B cell (primary cell): Measurements from ENCODE around the gene SMARCD2. TPM values are rescaled to one million over a fixed set of nuclear protein-coding genes. Genes with fewer than 3 reads are reported as not detected.
"Not testable (repeated sequence)": the region's sequence is repeated elsewhere in the genome, so short reads cannot be mapped to it uniquely, and the experiment has no call there.

Source experiments
- ATAC-seq: fragments of 200-7000 bp; cut with Tn5 transposase; one replicate; pipeline ENCODE4 v1.10.0; 2021; ENCODE audit warnings: low read depth, mild to moderate bottlenecking, moderate number of reproducible peaks, moderate library complexity
- CTCF ChIA-PET: fragments of 350-600 bp; sonication (Branson Sonifier 250); formaldehyde crosslinking; loops from one replicate; lab custom pipeline; 2021; ENCODE audit warnings: antibody characterized with exemption, inconsistent platforms; lab: Charles Lee
- POLR2A ChIA-PET: fragments of 350-600 bp; sonication (Branson Sonifier 250); formaldehyde crosslinking; loops from one replicate; lab custom pipeline; 2021; ENCODE audit warnings: antibody characterized with exemption; lab: Charles Lee
- DNase-seq: peaks from one replicate; pipeline ENCODE4 v3.0.0; 2013
- H2AFZ ChIP-seq: 2 replicates; pipeline ENCODE4 v1.6.1; 2012; ENCODE audit warnings: mild to moderate bottlenecking, low read depth, low read length; ENCODE audit not compliant: insufficient read depth, poor library complexity, severe bottlenecking
- H3K27ac ChIP-seq, 2 donors: 1 replicate in 1 of 2; 2 replicates in 1 of 2; pipeline ENCODE4 v1.5.1; 2012 to 2013; ENCODE audit warnings: low read length in 2 of 2, mild to moderate bottlenecking in 2 of 2, moderate library complexity in 1 of 2
- H3K27me3 ChIP-seq, 4 experiments: fragments of 200-600 bp in 1 of 4; sonication (generic) in 1 of 4; replicated peaks in 1 of 4; 1 replicate in 2 of 4; 2 replicates in 2 of 4; pipeline versions ENCODE4 v1.6.1 to v1.7.0; 2013 to 2016; ENCODE audit warnings: low read length in 3 of 4, mild to moderate bottlenecking in 2 of 4, mixed read lengths in 1 of 4, moderate library complexity in 1 of 4; ENCODE audit not compliant: insufficient read depth in 4 of 4, control insufficient read depth in 3 of 4; ENCODE audit errors: control extremely low read depth in 1 of 4
- H3K36me3 ChIP-seq, 2 experiments: replicated peaks in 1 of 2; 1 replicate in 1 of 2; 2 replicates in 1 of 2; pipeline versions ENCODE4 v1.6.1 to v1.7.1; 2013; ENCODE audit warnings: low read length in 1 of 2; ENCODE audit not compliant: insufficient read depth in 2 of 2, control insufficient read depth in 1 of 2; ENCODE audit errors: control extremely low read depth in 1 of 2, extremely low read depth in 1 of 2
- H3K4me1 ChIP-seq, 2 donors: fragments of 200-600 bp in 1 of 2; sonication (generic) in 1 of 2; 1 replicate in 1 of 2; 2 replicates in 1 of 2; pipeline versions ENCODE4 v1.5.1 to v1.6.1; 2013 to 2017; ENCODE audit warnings: low read length in 2 of 2; ENCODE audit not compliant: control insufficient read depth in 2 of 2, insufficient read depth in 2 of 2
- H3K4me2 ChIP-seq: replicated peaks from 2 replicates; pipeline ENCODE3; 2012; ENCODE audit warnings: mild to moderate bottlenecking, low read depth, low read length; ENCODE audit not compliant: poor library complexity, severe bottlenecking
- H3K4me3 ChIP-seq, 5 experiments: fragments of 200-600 bp in 1 of 5; sonication (generic) in 1 of 5; 1 replicate in 3 of 5; 2 replicates in 2 of 5; pipeline versions ENCODE4 v1.5.1 to v1.7.0; 2011 to 2016; ENCODE audit warnings: low read length in 4 of 5, mild to moderate bottlenecking in 4 of 5, low read depth in 2 of 5, control low read depth in 1 of 5, moderate library complexity in 1 of 5; ENCODE audit not compliant: insufficient read depth in 1 of 5; ENCODE audit errors: control extremely low read depth in 1 of 5, extremely low read depth in 1 of 5
- H3K79me2 ChIP-seq: fragments of 200-600 bp; sonication (generic); one replicate; pipeline ENCODE4 v1.6.0; 2016; ENCODE audit warnings: low read length; ENCODE audit not compliant: control insufficient read depth, insufficient read depth
- H3K9ac ChIP-seq: fragments of 200-600 bp; sonication (generic); 2 replicates; pipeline ENCODE4 v1.6.1; 2017; ENCODE audit warnings: mild to moderate bottlenecking, low read length, moderate library complexity
- H3K9me3 ChIP-seq, 3 donors: one replicate each; pipeline versions ENCODE4 v1.6.1 to v1.7.1; 2013; ENCODE audit warnings: low read length in 2 of 3; ENCODE audit not compliant: control insufficient read depth in 2 of 3, insufficient read depth in 1 of 3; ENCODE audit errors: control extremely low read depth in 1 of 3
- H4K20me1 ChIP-seq: 2 replicates; pipeline ENCODE4 v1.6.0; 2012; ENCODE audit warnings: mild to moderate bottlenecking, low read length; ENCODE audit not compliant: insufficient read depth, control insufficient read depth, poor library complexity, severe bottlenecking
- H3K27ac Mint-ChIP-seq: one replicate; pipeline ENCODE4 v1.8.0; 2021; ENCODE audit warnings: mixed read lengths
- H3K27me3 Mint-ChIP-seq: one replicate; pipeline ENCODE4 v1.8.0; 2021; ENCODE audit warnings: mixed read lengths
- H3K4me1 Mint-ChIP-seq: one replicate; pipeline ENCODE4 v1.8.0; 2021; ENCODE audit warnings: mixed read lengths
- H3K4me3 Mint-ChIP-seq: one replicate; pipeline ENCODE4 v1.8.0; 2021; ENCODE audit warnings: mixed read lengths
- H3K9me3 Mint-ChIP-seq: one replicate; pipeline ENCODE4 v1.8.0; 2022; ENCODE audit warnings: mixed read lengths; ENCODE audit not compliant: insufficient read depth
- CTCF ChIP-seq: fragments of 200-600 bp; IDR thresholded peaks from one replicate; pipeline ENCODE4 v1.8.0; 2022; ENCODE audit warnings: antibody characterized with exemption, mild to moderate bottlenecking
- EZH2 ChIP-seq: IDR thresholded peaks from 2 replicates; pipeline ENCODE4 v1.6.1; 2012; ENCODE audit warnings: borderline replicate concordance, low read depth, mild to moderate bottlenecking, moderate library complexity, low read length; ENCODE audit not compliant: insufficient read depth, poor library complexity, severe bottlenecking
- WGBS: methylation state at CpG from one replicate; pipeline ENCODE4 v1.1.5; 2013; ENCODE audit warnings: missing lambda C conversion rate; ENCODE audit not compliant: insufficient coverage; 5-methylcytosine and 5-hydroxymethylcytosine counted together
- intact Hi-C: fragments of 100-400 bp; cut with micrococcal nuclease; formaldehyde crosslinking; loops from one replicate; pipeline ENCODE4 v1.10.0; 2022
- polyA plus RNA-seq: library from polyadenylated mRNA; depleted of rRNA; stranded (reverse); fragments of >200 nt; gene quantifications from 2 replicates; pipeline ENCODE4 v1.2.3, GENCODE V29; 2012
- total RNA-seq, 2 donors: library from RNA; stranded (reverse); fragments of 120-200 nt in 1 of 2; gene quantifications; 1 replicate in 1 of 2; 2 replicates in 1 of 2; pipeline versions ENCODE4 v1.2.3 to v1.2.4, GENCODE V29; 2013 to 2022

SMARCD2 gene
- total and polyA plus RNA-seq, 2 donors (not counting 1 experiment from before 2014, with no cell fraction given): 60.6 to 124 TPM

DNA sequence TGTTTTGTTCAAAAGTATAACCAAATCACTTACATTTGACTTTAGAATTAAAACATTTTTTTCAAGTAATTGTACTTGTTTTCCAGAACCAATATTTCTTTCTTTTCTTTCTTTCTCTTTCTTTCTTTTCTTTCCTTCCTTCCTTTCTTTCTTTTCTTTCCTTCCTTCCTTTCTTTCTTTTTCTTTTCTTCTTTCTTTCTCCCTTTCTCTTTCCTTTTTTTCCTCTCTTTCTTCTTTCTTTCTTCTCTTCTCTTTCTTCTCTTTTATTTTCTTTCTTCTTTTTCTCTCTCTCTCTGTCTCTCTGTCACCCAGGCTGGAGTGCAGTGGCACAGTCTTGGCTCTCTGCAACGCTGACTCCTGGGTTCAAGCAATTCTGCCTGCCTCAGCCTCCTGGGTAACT is 41.7 kb downstream of the SMARCD2 start:
- intact Hi-C loops: no loop called here
- Mint-ChIP-seq H3K27me3 (no peaks in the 10 kb centered on the region), H3K27ac (no peak overlapping the region), H3K4me3 (no peak overlapping the region), H3K4me1 (no peaks in the 10 kb centered on the region), H3K9me3 (no peaks in the 10 kb centered on the region)
- no peaks in the 10 kb centered on the region for H3K4me1 ChIP-seq
- H4K20me1 ChIP-seq: peaks cover 8% of the 10 kb centered on the region
- H3K4me2 ChIP-seq: no peak overlapping the region
- ChIA-PET POLR2A (no interaction called here), CTCF (interaction anchor here (1.0 kb wide), 1 partner anchor 15 kb away, joined by 3 read pairs; no protein-coding TSS in a partner anchor)
- no peaks in the 10 kb centered on the region for H3K9me3 ChIP-seq
- no peak overlapping the region for H3K4me3 ChIP-seq
- H3K36me3 ChIP-seq: peaks cover 3 to 93% of the 10 kb centered on the region in 2 experiments
- no peak for DNase-seq
- peaks cover 13% of the 10 kb centered on the region for H3K79me2 ChIP-seq
- no peak for ATAC-seq
- H3K27ac ChIP-seq: no peak overlapping the region
- TF ChIP-seq EZH2 (no peak), CTCF (peak; percentile 30)
- H2AFZ ChIP-seq: no peak overlapping the region
- H3K9ac ChIP-seq: no peak overlapping the region
- no peaks in the 10 kb centered on the region for H3K27me3 ChIP-seq
- 100% methylated on average over 1 of the region's 1 CpG for WGBS

DNA sequence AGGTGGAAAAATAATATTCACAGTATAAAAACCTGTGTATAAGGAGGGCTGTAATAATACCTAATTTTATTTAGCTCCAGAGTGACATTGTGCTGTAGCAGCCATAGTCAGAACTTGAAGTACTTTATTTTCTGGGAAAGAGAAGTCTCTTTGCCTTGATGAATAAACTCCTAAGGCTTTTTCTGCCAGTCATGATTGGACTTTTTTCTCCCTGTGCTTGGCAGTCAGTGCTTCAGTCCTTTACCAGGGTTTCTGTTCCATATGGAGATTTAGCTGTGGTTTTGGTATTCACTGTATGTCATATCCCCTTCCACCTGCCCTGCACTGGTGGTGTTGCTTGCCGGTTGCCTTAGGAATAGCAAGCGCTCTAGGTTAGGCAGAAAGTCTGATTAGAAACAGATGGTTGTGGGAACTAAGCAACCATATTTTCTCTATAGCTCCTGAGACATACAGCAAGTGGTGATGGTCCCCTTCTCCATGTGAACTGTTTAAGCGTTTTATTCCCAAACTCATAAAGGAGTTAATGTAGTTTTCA is 43.8 kb downstream of the SMARCD2 start:
- intact Hi-C loops: no loop called here
- H3K4me3 Mint-ChIP-seq: no peak overlapping the region
- WGBS: no CpG with 5 or more reads among the region's 3 CpGs
- H3K9me3 Mint-ChIP-seq: no peaks in the 10 kb centered on the region
- no peaks in the 10 kb centered on the region for H3K4me1 Mint-ChIP-seq
- Histone ChIP-seq H3K9me3 (no peaks in the 10 kb centered on the region), H3K4me3 (no peak overlapping the region), H3K4me1 (no peaks in the 10 kb centered on the region), H3K27me3 (no peaks in the 10 kb centered on the region), H3K36me3 (peaks cover 2 to 92% of the 10 kb centered on the region in 2 experiments), H2AFZ (no peak overlapping the region), H4K20me1 (peaks cover 24% of the 10 kb centered on the region), H3K79me2 (peaks cover 28% of the 10 kb centered on the region), H3K27ac (no peak overlapping the region), H3K4me2 (no peak overlapping the region), H3K9ac (no peak overlapping the region)
- H3K27ac Mint-ChIP-seq: no peak overlapping the region
- ChIA-PET POLR2A (no interaction called here), CTCF (interaction anchor here (0.7 to 1.2 kb wide), 2 partner anchors 27 to 100 kb away, joined by 3 read pairs; no protein-coding TSS in a partner anchor)
- H3K27me3 Mint-ChIP-seq: no peaks in the 10 kb centered on the region
- TF ChIP-seq EZH2 (no peak), CTCF (no peak)
- ATAC-seq (no peak), DNase-seq (no peak)

- H3K4me2 ChIP-seq, DNase-seq, H3K27ac ChIP-seq, CTCF ChIA-PET, H3K4me1 ChIP-seq, intact Hi-C loops, H3K4me1 Mint-ChIP-seq, H3K9me3 Mint-ChIP-seq, H3K9ac ChIP-seq, POLR2A ChIA-PET, H3K4me3 ChIP-seq, H3K27me3 Mint-ChIP-seq, H2AFZ ChIP-seq, ATAC-seq, H3K9me3 ChIP-seq, H3K27ac Mint-ChIP-seq, H3K27me3 ChIP-seq, H3K4me3 Mint-ChIP-seq: not testable (repeated sequence)
- H3K36me3 ChIP-seq: peaks cover 2 to 95% of the 10 kb centered on the region in 2 experiments
- peaks cover 24% of the 10 kb centered on the region for H4K20me1 ChIP-seq
- WGBS: 100% methylated on average over 2 of the region's 10 CpGs
- H3K79me2 ChIP-seq: peaks cover 40% of the 10 kb centered on the region
These were observed 46.1 kb downstream of the SMARCD2 start for GRCh38 chr17:63796375-63796774.
